Measurements from ENCODE around the gene GALNS.

GALNS gene

GRCh38 chr16:88888461-88889387 is 32.0 kb upstream of the GALNS start:
- no peak for DNase-seq

DNA sequence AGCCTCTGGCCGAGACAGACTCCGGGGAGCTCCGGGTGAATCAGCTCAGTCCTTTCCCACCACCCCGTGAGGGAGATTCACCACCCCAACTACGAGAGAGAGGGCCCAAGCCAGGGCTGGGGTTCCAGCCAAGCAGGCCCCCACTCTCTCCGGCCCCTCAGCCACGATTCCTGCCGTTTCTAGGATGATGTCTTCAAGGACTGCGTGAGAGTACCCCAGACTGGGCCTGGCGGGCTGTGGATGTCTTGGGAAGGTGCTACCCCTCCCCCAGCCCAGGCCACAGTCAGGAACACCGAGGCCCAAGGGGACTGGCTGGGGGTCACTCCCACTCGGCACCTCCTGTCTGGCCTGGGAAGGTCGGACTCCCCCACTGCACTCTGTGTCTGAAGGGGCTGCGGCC is 31.3 kb upstream of the GALNS start:
- DNase-seq: no peak

- DNase-seq: no peak
Measured at GRCh38 chr16:88886845-88887521, 30.2 kb upstream of the GALNS start.

DNA sequence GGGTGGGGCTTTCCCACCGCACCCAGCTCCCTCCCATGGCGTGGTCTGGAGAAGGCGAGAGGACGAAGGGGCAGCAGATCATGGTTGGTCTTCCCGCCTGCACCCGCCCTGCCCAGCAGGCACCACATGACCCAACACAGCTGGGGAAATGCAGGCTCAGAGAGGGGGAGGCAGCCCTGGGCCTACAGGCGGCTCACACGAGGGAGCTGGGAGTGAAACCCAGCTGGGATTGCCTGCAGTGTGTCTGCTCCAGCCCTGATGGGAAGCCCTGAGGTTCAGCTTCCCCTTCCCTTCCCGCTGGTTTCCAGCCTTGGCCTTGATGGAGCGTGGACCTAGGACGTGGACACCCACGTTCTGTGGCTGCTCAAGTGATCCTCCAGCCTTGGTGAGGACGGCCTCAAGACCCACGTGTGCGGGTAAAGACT is 29.7 kb upstream of the GALNS start:
- DNase-seq: no peak

DNA sequence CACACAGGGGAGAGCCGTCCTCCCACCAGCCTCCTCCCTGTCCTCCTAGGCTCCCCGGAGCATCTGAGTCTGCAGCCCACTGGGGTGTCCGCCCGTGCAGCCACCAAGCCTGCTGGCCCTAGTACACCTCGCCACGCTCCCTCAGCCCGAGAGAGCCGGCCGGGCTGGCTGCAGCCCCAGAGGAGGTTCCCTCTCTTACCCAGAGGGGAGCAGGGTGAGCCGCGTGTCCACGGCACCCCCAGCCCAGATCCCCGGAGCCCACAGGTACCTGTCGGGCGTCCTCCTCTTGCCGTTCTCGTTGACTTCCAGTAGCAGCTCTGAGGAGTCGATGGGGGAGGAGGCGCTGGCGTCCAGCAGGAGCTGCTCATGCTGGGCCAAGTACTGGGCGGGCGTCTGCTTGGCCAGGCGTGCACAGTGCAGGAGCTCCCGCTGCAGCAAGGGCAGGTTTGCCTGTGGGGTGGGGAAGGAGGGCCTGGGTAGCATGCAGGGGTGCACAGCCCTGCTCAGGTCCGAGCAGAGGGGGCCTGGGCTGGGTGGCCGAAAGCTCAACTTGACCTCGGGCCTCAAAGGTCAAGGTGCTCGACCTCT is 29.0 kb upstream of the GALNS start:
- no peak for DNase-seq

- no peak for DNase-seq
Measured at GRCh38 chr16:88884569-88885271, 28.0 kb upstream of the GALNS start.

DNA sequence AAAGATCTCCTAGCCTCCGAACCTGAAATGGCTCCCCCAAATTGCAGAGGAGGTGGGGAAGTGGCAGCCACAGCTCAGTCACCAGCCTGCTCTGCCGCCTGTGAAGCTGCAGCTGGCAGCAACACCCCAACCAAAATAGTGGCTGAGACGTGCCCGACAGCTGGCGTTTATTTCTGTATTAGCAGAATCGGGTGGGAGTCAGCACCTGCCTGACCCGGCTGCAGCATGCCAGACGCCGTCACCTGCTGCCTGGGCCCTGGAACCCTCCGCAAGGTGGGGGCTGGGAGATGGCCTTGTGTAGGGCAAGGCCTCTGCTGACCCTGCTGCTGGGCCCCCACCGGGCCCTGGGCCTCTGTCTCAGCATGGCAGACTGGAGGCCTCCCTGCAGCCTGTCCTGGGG is 27.2 kb upstream of the GALNS start:
- DNase-seq: no peak

GRCh38 chr16:88883117-88883895 is 26.6 kb upstream of the GALNS start:
- no peak for DNase-seq

DNA sequence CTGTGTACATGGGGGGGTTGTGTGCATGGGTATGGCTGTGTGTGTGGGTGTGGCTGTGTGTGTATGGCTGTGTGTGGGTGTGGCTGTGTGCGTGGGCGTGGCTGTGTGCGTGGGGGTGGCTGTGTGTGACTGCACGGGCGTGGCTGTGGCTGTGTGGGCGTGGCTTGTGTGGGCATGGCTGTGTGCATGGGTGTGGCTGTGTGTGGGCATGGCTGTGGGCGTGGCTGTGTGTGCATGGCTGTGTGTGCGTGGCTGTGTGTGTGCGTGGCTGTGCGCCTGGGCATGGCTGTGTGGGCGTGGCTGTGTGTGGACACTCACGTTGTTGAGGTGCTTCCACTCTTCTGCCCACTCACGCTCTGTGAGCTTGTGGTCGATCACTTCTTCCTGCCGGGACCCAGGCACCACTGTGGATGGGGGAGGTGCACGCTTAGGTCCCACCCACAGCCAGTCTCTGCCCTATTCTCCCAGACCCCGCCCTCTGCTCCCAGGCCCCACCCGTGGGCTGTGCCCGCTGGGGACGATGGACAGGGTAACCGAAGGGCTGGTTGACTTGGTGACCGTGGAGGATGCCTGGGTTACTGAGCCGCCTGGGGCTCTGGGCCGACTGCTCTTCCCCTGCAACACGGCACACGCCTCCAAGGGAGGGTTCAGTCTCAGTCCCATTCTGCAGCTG is 25.7 kb upstream of the GALNS start:
- DNase-seq: no peak

DNA sequence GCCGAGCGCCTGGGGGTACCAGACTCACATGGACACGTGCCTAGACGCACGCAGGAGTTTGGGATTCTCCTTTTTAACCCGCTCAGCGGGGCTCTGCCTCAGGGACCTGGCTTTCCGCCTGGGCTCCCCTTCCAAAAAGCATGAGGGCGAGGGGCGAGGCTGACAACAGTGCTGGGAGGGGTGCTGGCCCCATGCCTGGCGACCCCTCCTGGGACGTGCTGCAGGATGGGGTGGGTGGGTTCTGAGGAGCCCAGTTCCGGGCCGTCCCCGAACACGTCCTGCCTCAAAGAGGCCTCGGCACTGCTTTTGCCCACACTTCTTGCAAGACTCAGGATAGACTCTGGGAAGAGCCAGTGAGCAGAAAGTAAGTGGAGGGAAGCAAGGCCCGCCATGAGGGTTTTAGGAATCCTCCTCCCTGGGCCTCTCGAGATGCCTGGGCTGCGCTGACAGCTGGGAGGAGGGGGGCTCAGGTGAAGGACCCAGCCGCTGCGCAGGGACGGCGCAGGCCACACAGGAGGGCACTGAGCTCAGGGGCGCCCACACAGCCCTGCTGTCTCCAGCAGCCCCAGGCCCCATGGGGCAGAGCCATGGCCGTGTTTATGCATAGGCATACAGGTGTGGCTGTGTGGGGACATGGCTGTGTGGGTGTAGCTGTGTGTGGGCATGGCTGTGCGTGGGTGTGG is 25.1 kb upstream of the GALNS start:
- DNase-seq: no peak

GRCh38 chr16:88881007-88881615 is 24.4 kb upstream of the GALNS start:
- DNase-seq: no peak

DNA sequence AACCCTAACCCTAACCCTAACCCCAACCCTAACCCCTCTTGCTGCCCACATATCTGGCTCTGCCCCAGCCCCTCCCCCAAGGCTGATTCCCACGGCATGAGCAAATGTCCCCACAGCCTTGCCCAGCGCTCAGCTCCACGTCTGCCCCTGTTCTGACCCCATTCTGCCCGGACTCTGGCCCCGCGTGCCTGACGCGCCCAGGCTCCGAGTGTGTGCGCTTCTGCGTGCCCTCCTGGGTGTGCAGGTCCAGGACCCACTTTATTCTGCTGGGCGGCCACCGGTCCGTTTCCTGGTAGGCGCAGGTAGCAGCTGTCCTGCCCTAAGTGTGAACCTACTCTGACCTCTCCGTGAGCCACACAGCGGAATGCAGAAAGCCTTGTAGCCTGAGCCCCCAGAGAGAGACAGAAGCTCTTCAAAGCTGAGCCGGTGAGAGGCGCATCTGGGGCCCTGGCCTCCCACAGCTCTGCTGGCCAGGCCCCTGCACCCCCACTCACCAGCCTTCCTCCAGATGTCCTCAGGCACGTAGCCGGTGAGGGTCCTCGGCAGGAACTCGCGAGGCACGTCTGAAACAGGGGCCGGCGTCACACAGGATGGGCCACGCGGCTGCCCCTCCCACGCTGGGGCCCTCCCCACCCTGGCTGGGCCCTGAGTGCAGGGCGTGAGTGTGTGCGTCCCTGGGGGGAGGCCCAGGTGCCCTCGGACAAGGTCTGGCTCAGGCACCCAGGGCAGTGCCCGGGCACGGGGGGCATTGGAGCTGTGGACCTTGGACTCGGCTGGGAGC is 23.7 kb upstream of the GALNS start:
- no peak for DNase-seq

GRCh38 chr16:88879788-88880055 is 23.0 kb upstream of the GALNS start:
- no peak for DNase-seq

GRCh38 chr16:88878967-88879787 is 22.4 kb upstream of the GALNS start:
- no peak for DNase-seq

GRCh38 chr16:88878356-88878755 is 21.6 kb upstream of the GALNS start:
- DNase-seq: no peak

- no peak for DNase-seq
Measured at GRCh38 chr16:88877564-88878289, 21.0 kb upstream of the GALNS start.

DNA sequence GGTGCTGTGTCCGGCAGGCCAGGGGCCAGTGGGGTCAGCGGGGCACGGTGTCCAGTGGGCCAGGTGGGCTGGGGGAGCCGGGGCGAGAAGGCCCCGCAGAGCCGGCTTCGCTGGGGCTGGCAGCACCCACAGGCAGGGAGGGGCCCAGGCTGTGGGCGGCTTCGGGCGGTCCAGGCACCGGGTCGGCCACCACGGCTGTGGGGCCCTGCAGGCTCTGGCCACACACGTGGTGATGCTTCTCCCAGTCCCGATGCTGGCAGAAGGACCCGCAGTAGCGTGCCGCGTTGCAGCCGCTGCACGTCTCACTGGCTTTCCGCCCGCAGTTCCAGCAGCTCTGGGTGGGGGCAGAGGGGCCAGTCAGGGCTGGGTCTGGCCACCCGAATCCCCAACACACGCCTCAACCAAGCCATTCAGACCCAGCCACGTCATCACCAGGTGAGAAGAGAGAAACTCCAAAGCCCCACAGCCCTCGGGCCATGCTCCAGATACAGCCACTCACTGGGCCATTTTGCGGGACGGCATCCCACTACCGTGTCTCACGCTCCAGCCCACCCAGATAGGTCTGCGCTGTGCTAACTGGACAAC is 20.3 kb upstream of the GALNS start:
- no peak for DNase-seq

- DNase-seq: no peak
Measured at GRCh38 chr16:88875703-88876234, 19.0 kb upstream of the GALNS start.
